Subcutaneous adipose tissue (tissue), 4 donors: ENCODE results near the gene PSMA7. TPM values are rescaled to one million over a fixed set of nuclear protein-coding genes. Genes with fewer than 3 reads are reported as not detected.

Experiments used
- total RNA-seq, 4 donors: library from RNA; depleted of rRNA; stranded (reverse); fragments of >200 nt; gene quantifications; one replicate each; pipeline ENCODE4 v1.1.0, GENCODE V29; 2016
- TF ChIP-seq, protein P1 (sequence below): fragments of 450-650 bp; IDR thresholded peaks from one replicate; pipeline ENCODE4 v1.5.1; 2016; ENCODE audit warnings: low read depth, mild to moderate bottlenecking, control low read depth, antibody characterized with exemption, moderate library complexity

PSMA7 gene
- total RNA-seq, 4 donors from 2014 or later = 299 to 630 (median 399) TPM

- TF ChIP-seq, protein P1, sequence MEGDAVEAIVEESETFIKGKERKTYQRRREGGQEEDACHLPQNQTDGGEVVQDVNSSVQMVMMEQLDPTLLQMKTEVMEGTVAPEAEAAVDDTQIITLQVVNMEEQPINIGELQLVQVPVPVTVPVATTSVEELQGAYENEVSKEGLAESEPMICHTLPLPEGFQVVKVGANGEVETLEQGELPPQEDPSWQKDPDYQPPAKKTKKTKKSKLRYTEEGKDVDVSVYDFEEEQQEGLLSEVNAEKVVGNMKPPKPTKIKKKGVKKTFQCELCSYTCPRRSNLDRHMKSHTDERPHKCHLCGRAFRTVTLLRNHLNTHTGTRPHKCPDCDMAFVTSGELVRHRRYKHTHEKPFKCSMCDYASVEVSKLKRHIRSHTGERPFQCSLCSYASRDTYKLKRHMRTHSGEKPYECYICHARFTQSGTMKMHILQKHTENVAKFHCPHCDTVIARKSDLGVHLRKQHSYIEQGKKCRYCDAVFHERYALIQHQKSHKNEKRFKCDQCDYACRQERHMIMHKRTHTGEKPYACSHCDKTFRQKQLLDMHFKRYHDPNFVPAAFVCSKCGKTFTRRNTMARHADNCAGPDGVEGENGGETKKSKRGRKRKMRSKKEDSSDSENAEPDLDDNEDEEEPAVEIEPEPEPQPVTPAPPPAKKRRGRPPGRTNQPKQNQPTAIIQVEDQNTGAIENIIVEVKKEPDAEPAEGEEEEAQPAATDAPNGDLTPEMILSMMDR = no peak
These were observed 40.4 kb upstream of the PSMA7 start for GRCh38 chr20:62183426-62184142.

DNA sequence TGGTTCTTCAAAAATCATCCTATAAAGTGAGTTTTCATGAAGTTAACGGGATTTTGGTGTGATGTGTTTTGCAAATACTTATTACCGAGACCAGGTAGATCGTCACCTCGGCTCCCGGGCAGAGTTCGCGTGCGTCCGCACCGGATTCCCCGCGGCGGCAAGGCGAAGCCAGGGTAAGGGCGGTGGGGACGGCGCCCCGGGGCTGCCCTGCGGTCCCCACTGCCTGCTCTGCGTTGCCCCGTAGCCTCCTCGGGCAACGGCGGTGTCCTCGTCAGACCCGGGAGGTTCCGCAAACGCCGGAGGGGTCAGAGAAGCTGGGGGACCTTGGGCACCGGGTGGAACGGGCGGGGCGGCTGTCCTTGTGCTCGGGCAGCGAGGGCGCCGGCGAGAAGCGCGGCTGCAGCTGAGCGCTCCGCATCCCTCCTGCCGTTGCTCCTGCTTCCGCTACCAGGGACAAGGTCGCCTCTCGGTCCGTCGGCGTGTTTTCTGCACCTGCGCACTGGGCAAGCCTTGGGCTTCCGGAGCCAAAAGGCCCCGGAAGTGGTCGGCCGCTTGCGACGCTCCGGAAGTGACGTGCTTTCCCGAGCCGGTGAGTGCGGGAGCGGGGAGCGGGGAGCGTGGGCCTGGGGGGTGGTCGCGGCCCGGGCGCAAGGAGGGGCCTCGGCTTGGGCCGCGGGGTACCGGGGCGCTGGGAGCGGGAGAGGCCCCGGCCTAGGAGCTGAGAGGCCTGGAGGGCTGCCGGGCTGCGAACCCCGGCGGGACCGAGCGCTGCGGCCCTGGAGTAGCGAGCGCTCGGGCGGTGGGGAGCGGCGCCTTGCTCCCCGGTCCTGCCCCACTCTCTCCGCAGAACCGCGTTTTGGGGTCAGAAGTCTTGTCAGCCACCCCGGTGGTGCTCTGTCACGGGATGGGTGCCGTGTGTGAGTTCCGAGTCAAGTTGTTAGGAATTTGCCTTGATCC, 39.6 kb upstream of the PSMA7 start, which contains the start of gene MTG2:
TSS of gene MTG2 (plus strand) at position 560 of the 957 bp plus-strand sequence. CDS start 10,393 bp downstream, outside the sequence.
- TF ChIP-seq, protein P1 = no peak

GRCh38 chr20:62181808-62182207, 38.6 kb upstream of the PSMA7 start:
- TF ChIP-seq, protein P1 = no peak

- TF ChIP-seq, protein P1 = no peak
These were observed 35.9 kb upstream of the PSMA7 start for GRCh38 chr20:62179162-62179504.

DNA sequence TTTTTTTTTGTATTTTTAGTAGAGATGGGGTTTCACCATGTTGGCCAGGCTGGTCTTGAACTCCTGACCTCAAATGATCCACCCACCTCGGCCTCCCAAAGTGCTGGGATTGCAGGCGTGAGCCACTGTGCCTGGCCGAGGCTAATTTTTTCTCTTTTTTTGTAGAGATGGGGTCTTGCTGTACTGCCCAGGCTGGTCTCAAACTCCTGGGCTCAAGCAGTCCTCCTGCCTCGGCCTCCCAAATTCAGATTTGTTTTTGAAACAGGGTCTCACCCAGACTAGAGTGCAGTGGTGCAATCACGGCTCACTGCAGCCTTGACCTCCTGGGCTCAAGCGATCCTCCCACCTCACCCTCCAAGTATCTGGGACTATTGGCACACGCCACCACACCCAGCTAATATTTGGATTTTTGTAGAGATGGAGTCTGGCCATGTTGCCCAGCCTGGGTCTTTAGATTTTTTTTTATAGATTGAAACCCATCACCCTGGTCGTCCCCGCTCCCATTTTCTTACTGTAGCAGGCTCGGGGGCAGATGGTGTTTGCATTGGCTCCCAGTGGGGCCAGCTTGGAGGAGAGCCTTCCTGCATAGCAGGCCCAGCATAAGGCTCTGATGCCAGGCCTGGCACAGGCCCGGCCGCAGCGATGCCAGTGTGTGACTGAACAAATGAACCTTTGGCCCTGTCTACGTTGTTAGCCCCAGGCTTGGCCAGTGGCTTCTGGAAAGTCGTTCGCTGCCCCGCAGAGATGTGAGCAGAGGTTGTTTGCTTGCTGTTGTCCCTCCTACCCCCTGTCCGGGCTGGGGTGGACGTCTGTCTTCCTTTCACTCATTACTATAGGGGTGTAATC, 35.3 kb upstream of the PSMA7 start:
- TF ChIP-seq, protein P1 = no peak

GRCh38 chr20:62177307-62177706, 34.1 kb upstream of the PSMA7 start:
- TF ChIP-seq, protein P1 = no peak
